ENCODE results near the gene DNAH1.
"Not testable (repeated sequence)": the region's sequence is repeated elsewhere in the genome, so short reads cannot be mapped to it uniquely, and the experiment has no call there.

Gene DNAH1

GRCh38 chr3:52315977-52316764, at the start of gene DNAH1:
DNAH1 (plus strand) TSS chr3:52316319; CDS start chr3:52322443, 6,124 bp downstream.
- no peak for DNase-seq (ENCODE audit: low spot score)

- no peak for DNase-seq (ENCODE audit: low spot score)
Measured at GRCh38 chr3:52268036-52268435, 48.1 kb upstream of the DNAH1 start.

DNA sequence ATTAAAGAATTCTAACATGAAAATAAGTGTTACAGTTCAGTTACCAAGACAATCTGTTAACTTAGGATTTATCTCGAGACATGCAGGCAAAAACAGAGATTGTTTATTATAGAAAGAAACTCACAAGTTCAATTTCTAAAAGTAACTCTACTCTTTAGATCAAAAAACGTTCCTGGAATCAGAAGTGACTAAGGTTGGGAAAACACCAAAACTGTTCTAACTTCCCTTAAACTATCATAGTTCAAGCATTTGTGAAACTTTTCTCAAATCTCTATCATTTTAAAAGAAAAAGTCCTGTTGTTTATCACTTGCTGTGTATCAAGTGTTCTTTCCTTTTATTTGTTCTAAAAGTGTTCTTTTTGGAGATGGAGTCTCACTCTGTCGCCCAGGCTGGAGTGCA, 46.3 kb upstream of the DNAH1 start:
- DNase-seq (ENCODE audit: low spot score) = no peak

- no peak for DNase-seq (ENCODE audit: low spot score)
Measured at GRCh38 chr3:52270252-52270754, 45.8 kb upstream of the DNAH1 start.

DNA sequence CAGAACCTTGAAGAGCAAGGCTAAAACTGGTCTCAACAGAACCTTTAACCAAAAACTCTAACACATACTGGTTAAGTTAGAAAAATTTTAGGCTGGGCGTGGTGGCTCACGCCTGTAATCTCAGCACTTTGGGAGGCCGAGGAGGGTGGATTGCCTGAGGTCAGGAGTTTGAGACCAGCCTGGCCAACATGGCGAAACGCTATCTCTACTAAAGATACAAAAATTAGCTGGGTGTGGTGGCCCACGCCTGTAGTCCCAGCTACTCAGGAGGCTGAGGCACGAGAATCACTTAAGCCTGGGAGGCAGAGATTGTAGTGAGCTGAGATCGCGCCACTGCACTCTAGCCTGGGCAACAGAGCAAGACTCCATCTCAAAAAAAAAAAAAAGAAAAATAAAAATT, 43.9 kb upstream of the DNAH1 start:
- not testable (repeated sequence) for DNase-seq (ENCODE audit: low spot score)

DNA sequence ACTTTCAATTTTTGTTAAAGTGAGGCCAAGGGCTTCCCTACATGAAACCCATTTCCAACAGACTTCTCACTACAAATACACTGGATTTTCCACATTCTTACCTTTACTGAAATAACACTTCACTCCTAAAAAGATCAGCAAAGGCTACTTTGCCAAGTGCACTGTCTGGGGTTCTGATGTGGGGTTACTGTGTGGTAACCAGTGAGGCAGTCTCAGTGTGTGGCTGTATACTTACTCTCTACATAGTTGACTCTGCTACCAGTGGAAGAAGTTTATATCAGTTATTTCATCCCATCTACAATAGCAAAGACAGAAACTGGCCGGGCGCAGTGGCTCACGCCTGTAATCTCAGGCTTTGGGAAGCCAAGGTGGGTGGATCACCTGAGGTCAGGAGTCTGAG, 43.3 kb upstream of the DNAH1 start:
- DNase-seq (ENCODE audit: low spot score) = no peak

DNA sequence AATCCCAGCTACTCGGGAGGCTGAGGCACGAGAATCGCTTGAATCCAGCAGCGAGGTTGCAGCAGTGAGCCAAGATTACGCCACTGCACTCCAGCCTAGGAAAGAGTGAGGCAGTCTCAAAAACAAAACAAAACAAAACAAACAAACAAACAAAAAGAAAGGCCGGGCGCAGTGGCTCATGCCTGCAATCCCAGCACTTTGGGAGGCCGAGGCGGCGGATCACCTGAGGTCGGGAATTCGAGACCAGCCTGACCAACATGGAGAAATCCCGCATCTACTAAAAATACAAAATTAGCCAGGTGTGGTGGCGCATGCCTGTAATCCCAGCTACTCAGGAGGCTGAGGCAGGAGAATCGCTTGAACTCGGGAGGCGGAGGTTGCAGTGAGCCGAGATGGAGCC, 41.3 kb upstream of the DNAH1 start:
- DNase-seq (ENCODE audit: low spot score) = not testable (repeated sequence)

- peak; percentile 70 for DNase-seq (ENCODE audit: low spot score)
Measured at GRCh38 chr3:52277071-52277964, 38.8 kb upstream of the DNAH1 start.

DNA sequence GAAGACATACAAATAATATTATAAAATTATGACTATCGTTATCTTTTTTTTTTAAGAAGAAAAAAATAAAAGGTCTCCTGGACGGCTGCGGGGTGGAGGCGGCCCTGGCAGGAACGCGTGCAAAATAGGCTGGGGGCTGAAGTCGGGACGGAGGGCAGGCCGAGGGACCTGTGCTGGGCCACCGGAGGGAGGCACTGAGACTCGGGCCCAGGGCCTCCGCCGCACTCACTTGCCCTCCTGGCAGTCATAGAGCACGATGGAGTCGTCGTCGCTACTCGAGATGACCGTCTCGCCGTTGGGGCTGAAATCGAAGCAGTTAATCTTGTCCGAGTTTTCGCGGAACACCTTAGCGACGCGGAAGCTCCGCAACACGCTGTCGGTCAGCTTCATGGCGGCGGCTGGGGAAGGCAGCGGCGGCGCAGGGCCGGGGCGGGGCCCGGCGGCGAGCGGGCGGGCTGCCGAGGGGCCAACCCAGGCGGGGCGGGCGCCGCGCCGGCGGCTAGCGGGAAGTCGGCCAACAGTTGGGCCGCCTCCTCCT, 38.1 kb upstream of the DNAH1 start:
- DNase-seq (ENCODE audit: low spot score) = peak; percentile 68

GRCh38 chr3:52278510-52279069, 37.5 kb upstream of the DNAH1 start, which contains the start of gene WDR82:
WDR82 (minus strand) TSS chr3:52278649; CDS start chr3:52278361, 288 bp downstream.
- peak; percentile 97 for DNase-seq (ENCODE audit: low spot score)

DNA sequence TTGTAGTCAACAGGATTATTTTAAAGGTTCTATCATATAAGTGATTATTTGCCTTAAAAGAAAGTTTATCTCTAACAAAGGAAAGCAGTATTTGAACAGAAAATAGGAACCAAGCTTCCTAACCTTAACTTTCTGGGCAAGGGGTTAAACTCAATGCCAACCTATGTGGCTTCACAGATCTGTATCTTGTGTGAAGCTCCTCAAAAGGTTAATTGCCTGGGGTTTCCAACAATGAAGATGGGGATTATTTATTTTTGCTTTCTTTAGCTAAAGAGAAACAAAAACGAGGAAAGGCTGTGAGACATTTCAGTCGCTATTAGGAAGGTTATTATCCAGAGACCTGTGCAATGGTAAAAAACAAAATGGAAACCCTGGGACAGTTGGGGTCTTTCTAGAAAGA, 36.5 kb upstream of the DNAH1 start:
- DNase-seq (ENCODE audit: low spot score) = no peak

- no peak for DNase-seq (ENCODE audit: low spot score)
Measured at GRCh38 chr3:52280050-52280461, 36.1 kb upstream of the DNAH1 start.

- DNase-seq (ENCODE audit: low spot score) = no peak
Measured at GRCh38 chr3:52281981-52282801, 33.9 kb upstream of the DNAH1 start.

DNA sequence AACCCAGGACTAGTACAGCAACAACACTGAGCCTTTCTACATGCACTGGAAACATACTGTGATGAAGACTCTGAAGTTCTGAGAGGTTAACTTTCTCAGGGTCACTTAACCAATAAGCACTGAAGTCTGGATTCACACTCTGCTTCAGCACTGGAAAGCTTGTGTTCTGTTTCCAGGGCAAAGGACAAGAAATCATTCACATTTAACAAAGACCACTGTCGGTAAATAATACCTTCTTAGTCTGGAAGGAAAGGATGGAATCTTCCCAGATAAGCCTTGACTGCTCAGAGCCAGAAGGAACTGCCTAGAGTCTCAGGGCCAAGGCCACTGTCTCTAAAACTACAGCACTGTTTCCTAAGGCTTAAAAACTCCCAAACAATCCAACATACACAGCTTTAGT, 32.8 kb upstream of the DNAH1 start:
- no peak for DNase-seq (ENCODE audit: low spot score)

GRCh38 chr3:52284051-52284450, 32.1 kb upstream of the DNAH1 start:
- DNase-seq (ENCODE audit: low spot score) = not testable (repeated sequence)

DNA sequence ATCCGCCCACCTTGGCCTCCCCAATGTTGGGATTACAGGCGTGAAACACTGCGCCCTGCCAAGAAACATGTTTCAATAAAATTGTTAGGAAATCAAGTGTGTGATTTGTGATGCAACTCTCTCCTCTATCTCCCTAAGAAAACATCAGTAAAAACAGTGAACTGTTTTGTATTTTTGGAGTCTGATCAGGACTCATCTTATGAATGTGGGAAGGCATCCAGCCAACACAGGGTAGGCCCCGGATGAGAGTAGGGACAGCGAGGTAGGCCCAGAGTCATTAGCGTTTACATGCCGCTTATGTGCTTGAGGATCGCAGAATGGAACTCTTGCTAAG, 29.4 kb upstream of the DNAH1 start:
- DNase-seq (ENCODE audit: low spot score) = no peak

DNA sequence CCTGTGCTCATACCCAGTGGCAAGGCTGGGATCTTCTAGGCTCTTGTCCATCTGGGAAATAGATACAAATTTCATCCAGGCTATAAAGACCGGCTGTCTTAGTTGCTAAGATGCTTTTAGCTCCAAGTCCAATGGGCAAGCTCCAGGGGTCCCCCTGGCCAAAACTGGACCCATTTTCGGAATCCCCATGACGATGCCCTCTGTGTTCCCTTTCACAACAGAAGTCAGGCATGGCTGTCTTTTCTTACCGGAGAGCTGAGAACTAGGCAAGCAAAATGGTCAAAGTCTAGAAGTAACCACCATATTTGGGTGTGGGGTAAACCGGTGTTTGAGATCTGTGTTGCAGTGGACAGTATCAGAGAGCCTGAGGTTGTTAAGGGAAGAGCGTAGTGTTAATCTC, 27.4 kb upstream of the DNAH1 start:
- no peak for DNase-seq (ENCODE audit: low spot score)

DNA sequence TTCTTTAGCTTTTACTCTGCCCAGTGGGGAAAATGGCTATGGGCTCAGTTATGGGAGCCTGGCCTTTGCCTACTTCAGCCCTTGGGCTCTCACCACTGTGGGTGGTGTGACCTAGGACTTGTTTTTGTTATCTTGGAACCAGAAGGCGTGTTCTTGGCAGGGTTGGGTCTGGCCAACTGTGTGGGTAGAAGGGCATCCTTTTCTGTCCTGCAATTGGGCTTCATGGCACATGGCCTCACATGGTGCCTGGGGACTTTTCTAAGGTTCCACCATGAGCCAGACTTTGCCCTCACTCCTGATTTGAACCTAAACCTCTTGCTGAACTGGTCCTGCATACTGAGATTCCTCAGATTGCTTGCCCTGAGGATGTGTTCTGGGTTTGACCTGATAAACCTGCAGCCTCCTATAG, 26.8 kb upstream of the DNAH1 start:
- no peak for DNase-seq (ENCODE audit: low spot score)

- DNase-seq (ENCODE audit: low spot score) = no peak
Measured at GRCh38 chr3:52289747-52290595, 26.1 kb upstream of the DNAH1 start.

Data from AG08396 (cell line).